K562 (cell line): ENCODE results near the gene STMND1.

Experiments used
- ARID4B ChIP-seq: sonication (generic); formaldehyde crosslinking; IDR thresholded peaks from 2 replicates; pipeline ENCODE4 v1.8.0; 2022; ENCODE audit warnings: mild to moderate bottlenecking, missing genetic modification reagents
- ATF6 ChIP-seq: sonication (generic); formaldehyde crosslinking; IDR thresholded peaks from 2 replicates; pipeline ENCODE4 v1.4.0; 2020; ENCODE audit warnings: mild to moderate bottlenecking, missing genetic modification reagents
- CTCF ChIP-seq, 3 experiments: IDR thresholded peaks in 2 of 3; conservative IDR thresholded peaks in 1 of 3; 2 replicates each; pipeline ENCODE4 v1.5.1; 2011 to 2012; ENCODE audit warnings: low read length in 3 of 3, mild to moderate bottlenecking in 3 of 3, control low read depth in 2 of 3, improper control_type of control experiment in 1 of 3, inconsistent platforms in 1 of 3, low read depth in 1 of 3, mixed read lengths in 1 of 3, moderate library complexity in 1 of 3; ENCODE audit not compliant: insufficient read depth in 2 of 3
- ELF1 ChIP-seq: fragments of 200-800 bp; sonication (Bioruptor generic); IDR thresholded peaks from 2 replicates; pipeline ENCODE4 v1.6.1; 2016; ENCODE audit warnings: missing genetic modification characterization, missing compliant biosample characterization
- GABPA ChIP-seq: fragments of 200-800 bp; sonication (Bioruptor generic); conservative IDR thresholded peaks from 2 replicates; pipeline ENCODE4 v1.6.1; 2016; ENCODE audit warnings: low read depth, missing genetic modification characterization, missing compliant biosample characterization
- KLF16 ChIP-seq: IDR thresholded peaks from 2 replicates; pipeline ENCODE4 v1.6.1; 2016; ENCODE audit warnings: antibody characterized with exemption
- ZBTB7A ChIP-seq: IDR thresholded peaks from 2 replicates; pipeline ENCODE4 v1.6.1; 2011; ENCODE audit warnings: low read depth, mild to moderate bottlenecking, low read length, moderate library complexity, borderline replicate concordance; ENCODE audit not compliant: control insufficient read depth

DNA sequence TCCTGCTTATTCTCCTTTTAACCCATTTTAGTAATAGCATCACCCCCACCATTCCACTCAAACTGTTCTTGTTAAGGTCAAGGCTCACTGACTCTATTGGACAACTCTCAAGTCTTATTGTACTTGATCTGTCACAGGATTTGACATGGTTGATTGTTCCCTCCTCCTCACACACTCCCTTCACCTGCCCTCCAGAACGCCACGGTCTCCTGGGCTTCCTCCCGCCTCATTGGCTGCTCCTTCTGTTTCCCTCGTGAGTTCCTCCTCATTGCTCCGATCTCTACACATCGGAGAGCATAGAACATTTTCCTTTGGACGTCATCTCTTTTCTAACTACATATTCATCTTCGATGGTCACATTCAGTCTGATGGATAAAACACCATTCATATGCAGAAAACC lies 55.1 kb downstream of the STMND1 start:
- TF ChIP-seq ELF1 (tag) = no peak
- no peak for TF ChIP-seq ARID4B (CRISPR knock-in tag)
- no peak for TF ChIP-seq ZBTB7A
- no peak for TF ChIP-seq CTCF (IDR thresholded peaks at IDR 0.05 in 2 of 3, conservative IDR thresholded peaks at IDR 0.05 in 1 of 3; ENCODE audit: insufficient read depth in 2 of 3, low read depth in 1 of 3, low read length in 3 of 3)
- no peak for TF ChIP-seq GABPA (tag)
- no peak for TF ChIP-seq ATF6 (CRISPR knock-in tag)
- no peak for TF ChIP-seq KLF16
